ENCODE results near the gene ZNF891.

The ZNF891 gene

GRCh38 chr12:133130038-133130807 is at the start of gene ZNF891, which contains the start of gene ZNF10:
ZNF891 (minus strand) TSS chr12:133130274; CDS start chr12:133121918, 8,356 bp downstream.
ZNF10 (plus strand) TSS chr12:133130627; CDS start chr12:133144493, 13,866 bp downstream.
- DNase-seq (ENCODE audit: low read depth in 2 of 2) = peak; percentile 95 to 97

GRCh38 chr12:133174901-133175300 is 44.8 kb upstream of the ZNF891 start:
- DNase-seq (ENCODE audit: low read depth in 2 of 2) = no peak

- DNase-seq (ENCODE audit: low read depth in 2 of 2) = no peak
Measured at GRCh38 chr12:133172491-133172890, 42.4 kb upstream of the ZNF891 start.

GRCh38 chr12:133165776-133166175 is 35.7 kb upstream of the ZNF891 start:
- no peak for DNase-seq (ENCODE audit: low read depth in 2 of 2)

GRCh38 chr12:133156125-133156690 is 26.1 kb upstream of the ZNF891 start:
- DNase-seq (ENCODE audit: low read depth in 2 of 2) = no peak

- no peak for DNase-seq (ENCODE audit: low read depth in 2 of 2)
Measured at GRCh38 chr12:133145981-133146380, 15.9 kb upstream of the ZNF891 start.

GRCh38 chr12:133135747-133136146 is 5.7 kb upstream of the ZNF891 start:
- DNase-seq (ENCODE audit: low read depth in 2 of 2) = no peak

- peak in 1 of 2 donors; percentile 19 for DNase-seq (ENCODE audit: low read depth in 2 of 2)
Measured at GRCh38 chr12:133130808-133131128, 694 bp upstream of the ZNF891 start.

- DNase-seq (ENCODE audit: low read depth in 2 of 2) = no peak
Measured at GRCh38 chr12:133129368-133130037, 571 bp downstream of the ZNF891 start.

GRCh38 chr12:133124674-133125073 is 5.4 kb downstream of the ZNF891 start:
- no peak for DNase-seq (ENCODE audit: low read depth in 2 of 2)

GRCh38 chr12:133120385-133121191 is 9.5 kb downstream of the ZNF891 start:
- no peak for DNase-seq (ENCODE audit: low read depth in 2 of 2)

- no peak for DNase-seq (ENCODE audit: low read depth in 2 of 2)
Measured at GRCh38 chr12:133108150-133108549, 21.9 kb downstream of the ZNF891 start.

- DNase-seq (ENCODE audit: low read depth in 2 of 2) = no peak
Measured at GRCh38 chr12:133107121-133107520, 23.0 kb downstream of the ZNF891 start.

- no peak for DNase-seq (ENCODE audit: low read depth in 2 of 2)
Measured at GRCh38 chr12:133106253-133106652, 23.8 kb downstream of the ZNF891 start.

GRCh38 chr12:133105620-133106019 is 24.5 kb downstream of the ZNF891 start:
- DNase-seq (ENCODE audit: low read depth in 2 of 2) = no peak

- no peak for DNase-seq (ENCODE audit: low read depth in 2 of 2)
Measured at GRCh38 chr12:133083345-133083744, 46.7 kb downstream of the ZNF891 start.

GRCh38 chr12:133081159-133081780 is 48.8 kb downstream of the ZNF891 start:
- no peak for DNase-seq (ENCODE audit: low read depth in 2 of 2)

GRCh38 chr12:133080368-133081158 is 49.5 kb downstream of the ZNF891 start, which contains the start of gene ZNF140:
ZNF140 (plus strand) TSS chr12:133080923; CDS start chr12:133081321, 398 bp downstream.
- DNase-seq (ENCODE audit: low read depth in 2 of 2) = peak; percentile 90 to 92

- peak; percentile 88 to 90 for DNase-seq (ENCODE audit: low read depth in 2 of 2)
Measured at GRCh38 chr12:133080026-133080367, 50.1 kb downstream of the ZNF891 start.

GRCh38 chr12:133073836-133074235 is 56.2 kb downstream of the ZNF891 start:
- DNase-seq (ENCODE audit: low read depth in 2 of 2) = no peak

GRCh38 chr12:133063556-133063955 is 66.5 kb downstream of the ZNF891 start:
- no peak for DNase-seq (ENCODE audit: low read depth in 2 of 2)
